HEK293 (cell line): ENCODE data around the gene FAAH.

ENCODE experiments used
- CTCF ChIA-PET: fragments of 350-600 bp; formaldehyde crosslinking; extraction: SDS; loops from one replicate; lab custom pipeline; 2021; ENCODE audit warnings: antibody characterized with exemption; lab: Yijun Ruan, JAX
- POLR2A ChIA-PET: fragments of 300-600 bp; formaldehyde crosslinking; extraction: SDS; loops from one replicate; lab custom pipeline; 2020; ENCODE audit warnings: antibody characterized with exemption, inconsistent platforms; lab: Yijun Ruan, JAX
- H3K27ac ChIP-seq: fragments of 200-500 bp; sonication (Bioruptor generic); 2 replicates; pipeline ENCODE4 v1.5.1; 2014; ENCODE audit warnings: low read depth, low read length, control low read depth, inconsistent platforms; ENCODE audit errors: extremely low read depth
- H3K36me3 ChIP-seq, 2 experiments: fragments of 200-500 bp in 1 of 2; sonication (Bioruptor generic) in 1 of 2; 1 replicate in 1 of 2; 2 replicates in 1 of 2; pipeline ENCODE4 v1.5.1; 2014 to 2017; ENCODE audit warnings: inconsistent platforms in 2 of 2, low read length in 2 of 2; ENCODE audit not compliant: control insufficient read depth in 2 of 2, insufficient read depth in 1 of 2
- H3K4me1 ChIP-seq: fragments of 200-500 bp; sonication (Bioruptor generic); 2 replicates; pipeline ENCODE4 v1.5.1; 2014; ENCODE audit warnings: mild to moderate bottlenecking, low read length, inconsistent platforms; ENCODE audit not compliant: control insufficient read depth, insufficient read depth
- H3K4me3 ChIP-seq: 2 replicates; pipeline ENCODE4 v1.5.1; 2011; ENCODE audit warnings: low read depth, mild to moderate bottlenecking, control low read depth, low read length, moderate library complexity
- H3K9me3 ChIP-seq: fragments of 200-500 bp; sonication (Bioruptor generic); 2 replicates; pipeline ENCODE4 v1.5.1; 2014; ENCODE audit warnings: low read depth, low read length, inconsistent platforms; ENCODE audit not compliant: control insufficient read depth, insufficient read depth
- BCL11A ChIP-seq: fragments of 450-650 bp; formaldehyde crosslinking; IDR thresholded peaks from 2 replicates; pipeline ENCODE4 v1.5.1; 2016; ENCODE audit warnings: low read depth, missing biosample characterization, missing genetic modification characterization
- HOXA7 ChIP-seq: sonication (generic); formaldehyde crosslinking; IDR thresholded peaks from 2 replicates; pipeline ENCODE4 v1.8.1; 2022; ENCODE audit warnings: missing genetic modification reagents, borderline replicate concordance
- KLF1 ChIP-seq: fragments of 450-650 bp; formaldehyde crosslinking; IDR thresholded peaks from 2 replicates; pipeline ENCODE4 v1.5.1; 2016; ENCODE audit warnings: missing biosample characterization, missing genetic modification characterization
- MYNN ChIP-seq: fragments of 450-650 bp; formaldehyde crosslinking; IDR thresholded peaks from 2 replicates; pipeline ENCODE4 v1.5.1; 2016; ENCODE audit warnings: missing biosample characterization, missing genetic modification characterization, borderline replicate concordance
- PRDM10 ChIP-seq: fragments of 450-650 bp; formaldehyde crosslinking; IDR thresholded peaks from 2 replicates; pipeline ENCODE4 v1.5.1; 2016; ENCODE audit warnings: missing biosample characterization, missing genetic modification characterization
- SCRT2 ChIP-seq: fragments of 450-650 bp; formaldehyde crosslinking; IDR thresholded peaks from 2 replicates; pipeline ENCODE4 v1.5.1; 2016; ENCODE audit warnings: missing biosample characterization, missing genetic modification characterization
- SP2 ChIP-seq: fragments of 450-650 bp; formaldehyde crosslinking; IDR thresholded peaks from 2 replicates; pipeline ENCODE4 v1.5.1; 2016; ENCODE audit warnings: missing biosample characterization, missing genetic modification characterization
- WT1 ChIP-seq: fragments of 450-650 bp; formaldehyde crosslinking; IDR thresholded peaks from 2 replicates; pipeline ENCODE4 v1.5.1; 2016; ENCODE audit warnings: missing biosample characterization, missing genetic modification characterization
- ZBTB48 ChIP-seq: fragments of 450-650 bp; formaldehyde crosslinking; IDR thresholded peaks from 2 replicates; pipeline ENCODE4 v1.5.1; 2016; ENCODE audit warnings: missing biosample characterization, missing genetic modification characterization
- ZEB2 ChIP-seq: fragments of 450-650 bp; formaldehyde crosslinking; IDR thresholded peaks from 2 replicates; pipeline ENCODE4 v1.5.1; 2016; ENCODE audit warnings: missing biosample characterization, missing genetic modification characterization
- ZNF114 ChIP-seq: fragments of 450-650 bp; formaldehyde crosslinking; IDR thresholded peaks from 2 replicates; pipeline ENCODE4 v1.5.0; 2017; ENCODE audit warnings: missing biosample characterization, missing genetic modification characterization
- ZNF157 ChIP-seq: fragments of 450-650 bp; formaldehyde crosslinking; IDR thresholded peaks from 2 replicates; pipeline ENCODE4 v1.5.1; 2016; ENCODE audit warnings: missing biosample characterization, missing genetic modification characterization
- ZNF416 ChIP-seq: fragments of 450-650 bp; formaldehyde crosslinking; IDR thresholded peaks from 2 replicates; pipeline ENCODE4 v1.5.1; 2016; ENCODE audit warnings: missing biosample characterization, missing genetic modification characterization
- ZNF792 ChIP-seq: fragments of 450-650 bp; formaldehyde crosslinking; IDR thresholded peaks from 2 replicates; pipeline ENCODE4 v1.5.1; 2016; ENCODE audit warnings: missing biosample characterization, missing genetic modification characterization
- TF ChIP-seq, protein P1 (sequence below): fragments of 450-650 bp; formaldehyde crosslinking; IDR thresholded peaks from 2 replicates; pipeline ENCODE4 v1.5.1; 2017; ENCODE audit warnings: missing biosample characterization, missing genetic modification characterization
- TF ChIP-seq, protein P2 (sequence below): fragments of 450-650 bp; formaldehyde crosslinking; conservative IDR thresholded peaks from 2 replicates; pipeline ENCODE4 v1.5.1; 2016; ENCODE audit warnings: low read depth, missing biosample characterization, missing genetic modification characterization
- TF ChIP-seq, protein P3 (sequence below): fragments of 450-650 bp; formaldehyde crosslinking; IDR thresholded peaks from 2 replicates; pipeline ENCODE4 v1.5.1; 2016; ENCODE audit warnings: missing biosample characterization, missing genetic modification characterization, borderline replicate concordance

Gene FAAH

DNA sequence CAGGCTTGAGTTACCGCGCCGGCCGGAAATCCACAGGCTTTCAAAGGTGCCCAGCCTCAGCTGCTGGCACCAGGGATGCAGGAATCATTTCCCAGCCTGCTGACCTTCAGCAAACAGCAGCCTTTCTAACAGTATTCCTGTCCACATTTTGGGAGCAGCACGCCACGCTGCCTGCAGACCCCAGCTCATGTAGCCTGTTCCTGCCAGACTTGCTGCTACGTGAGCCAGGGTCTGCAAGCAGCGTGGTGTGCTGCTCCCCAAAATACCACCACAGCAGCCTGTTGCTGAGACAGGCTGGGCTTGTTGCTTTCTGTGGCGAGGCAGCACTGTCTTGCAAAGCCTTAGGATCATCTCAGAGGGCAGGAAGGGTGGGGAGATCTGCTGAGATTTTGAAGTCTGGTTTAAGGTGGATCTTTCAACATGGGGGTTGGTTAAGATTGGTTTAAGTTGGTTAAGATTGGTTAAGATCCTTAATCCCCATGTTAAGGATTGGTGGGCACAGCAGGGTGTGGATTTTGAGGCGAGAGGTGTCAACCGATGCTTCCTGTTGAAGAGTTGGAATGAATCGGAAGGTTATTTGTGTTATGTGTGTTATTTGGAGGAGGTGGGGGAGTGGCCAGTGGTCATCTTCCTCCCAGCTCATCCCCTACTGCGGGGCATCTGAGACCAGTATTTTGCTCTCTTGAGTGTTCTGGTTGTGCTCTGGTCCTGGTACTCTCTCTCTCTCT is 12.9 kb downstream of the FAAH start:
- POLR2A ChIA-PET = no interaction called here
- no peak for TF ChIP-seq KLF1
- TF ChIP-seq SCRT2 (tag by site-specific recombination) = peak; percentile 72
- no peaks in the 10 kb centered on the region for H3K36me3 ChIP-seq

DNA sequence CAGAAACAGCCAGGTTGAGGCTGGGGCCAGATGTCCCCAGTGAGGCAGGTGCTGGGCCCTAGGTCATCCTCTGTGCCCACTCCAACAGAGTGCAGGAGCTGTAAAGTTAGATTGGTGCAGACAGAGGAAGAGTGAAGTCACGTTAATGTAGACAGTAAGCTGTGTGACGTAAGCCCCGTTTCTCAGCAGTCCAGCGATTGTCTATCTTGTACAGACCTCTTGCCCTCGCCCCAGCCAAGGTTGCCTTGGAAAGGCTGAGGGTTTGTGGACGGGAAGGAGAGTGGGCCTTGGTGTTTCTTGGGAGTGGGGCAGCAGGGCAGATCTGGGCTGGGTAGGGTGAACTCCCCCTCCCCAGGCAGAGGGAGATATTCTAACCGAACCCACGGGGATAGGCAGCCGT is 13.5 kb downstream of the FAAH start:
- Histone ChIP-seq H3K4me3 (no peak overlapping the region), H3K27ac (no peak overlapping the region), H3K9me3 (no peaks in the 10 kb centered on the region), H3K4me1 (no peaks in the 10 kb centered on the region), H3K36me3 (no peaks in the 10 kb centered on the region)
- ChIA-PET POLR2A (no interaction called here), CTCF (interaction anchor here (0.6 to 5.2 kb wide), 4 partner anchors 57 to 121 kb away, joined by 3 to 26 read pairs (median 6); no protein-coding TSS in a partner anchor)
- TF ChIP-seq MYNN (tag by site-specific recombination) (no peak), ZNF792 (no peak), HOXA7 (CRISPR knock-in tag) (no peak), WT1 (tag by site-specific recombination) (no peak), SP2 (tag by site-specific recombination) (no peak), PRDM10 (tag by site-specific recombination) (no peak), BCL11A (tag by site-specific recombination) (no peak), ZEB2 (tag by site-specific recombination) (no peak), ZNF157 (no peak), ZBTB48 (tag by site-specific recombination) (no peak), ZNF114 (tag by site-specific recombination) (no peak), ZNF416 (no peak)
- TF ChIP-seq, protein P1, sequence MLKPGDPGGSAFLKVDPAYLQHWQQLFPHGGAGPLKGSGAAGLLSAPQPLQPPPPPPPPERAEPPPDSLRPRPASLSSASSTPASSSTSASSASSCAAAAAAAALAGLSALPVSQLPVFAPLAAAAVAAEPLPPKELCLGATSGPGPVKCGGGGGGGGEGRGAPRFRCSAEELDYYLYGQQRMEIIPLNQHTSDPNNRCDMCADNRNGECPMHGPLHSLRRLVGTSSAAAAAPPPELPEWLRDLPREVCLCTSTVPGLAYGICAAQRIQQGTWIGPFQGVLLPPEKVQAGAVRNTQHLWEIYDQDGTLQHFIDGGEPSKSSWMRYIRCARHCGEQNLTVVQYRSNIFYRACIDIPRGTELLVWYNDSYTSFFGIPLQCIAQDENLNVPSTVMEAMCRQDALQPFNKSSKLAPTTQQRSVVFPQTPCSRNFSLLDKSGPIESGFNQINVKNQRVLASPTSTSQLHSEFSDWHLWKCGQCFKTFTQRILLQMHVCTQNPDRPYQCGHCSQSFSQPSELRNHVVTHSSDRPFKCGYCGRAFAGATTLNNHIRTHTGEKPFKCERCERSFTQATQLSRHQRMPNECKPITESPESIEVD = no peak
- TF ChIP-seq, protein P2, sequence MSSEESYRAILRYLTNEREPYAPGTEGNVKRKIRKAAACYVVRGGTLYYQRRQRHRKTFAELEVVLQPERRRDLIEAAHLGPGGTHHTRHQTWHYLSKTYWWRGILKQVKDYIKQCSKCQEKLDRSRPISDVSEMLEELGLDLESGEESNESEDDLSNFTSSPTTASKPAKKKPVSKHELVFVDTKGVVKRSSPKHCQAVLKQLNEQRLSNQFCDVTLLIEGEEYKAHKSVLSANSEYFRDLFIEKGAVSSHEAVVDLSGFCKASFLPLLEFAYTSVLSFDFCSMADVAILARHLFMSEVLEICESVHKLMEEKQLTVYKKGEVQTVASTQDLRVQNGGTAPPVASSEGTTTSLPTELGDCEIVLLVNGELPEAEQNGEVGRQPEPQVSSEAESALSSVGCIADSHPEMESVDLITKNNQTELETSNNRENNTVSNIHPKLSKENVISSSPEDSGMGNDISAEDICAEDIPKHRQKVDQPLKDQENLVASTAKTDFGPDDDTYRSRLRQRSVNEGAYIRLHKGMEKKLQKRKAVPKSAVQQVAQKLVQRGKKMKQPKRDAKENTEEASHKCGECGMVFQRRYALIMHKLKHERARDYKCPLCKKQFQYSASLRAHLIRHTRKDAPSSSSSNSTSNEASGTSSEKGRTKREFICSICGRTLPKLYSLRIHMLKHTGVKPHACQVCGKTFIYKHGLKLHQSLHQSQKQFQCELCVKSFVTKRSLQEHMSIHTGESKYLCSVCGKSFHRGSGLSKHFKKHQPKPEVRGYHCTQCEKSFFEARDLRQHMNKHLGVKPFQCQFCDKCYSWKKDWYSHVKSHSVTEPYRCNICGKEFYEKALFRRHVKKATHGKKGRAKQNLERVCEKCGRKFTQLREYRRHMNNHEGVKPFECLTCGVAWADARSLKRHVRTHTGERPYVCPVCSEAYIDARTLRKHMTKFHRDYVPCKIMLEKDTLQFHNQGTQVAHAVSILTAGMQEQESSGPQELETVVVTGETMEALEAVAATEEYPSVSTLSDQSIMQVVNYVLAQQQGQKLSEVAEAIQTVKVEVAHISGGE = no peak
- TF ChIP-seq, protein P3, sequence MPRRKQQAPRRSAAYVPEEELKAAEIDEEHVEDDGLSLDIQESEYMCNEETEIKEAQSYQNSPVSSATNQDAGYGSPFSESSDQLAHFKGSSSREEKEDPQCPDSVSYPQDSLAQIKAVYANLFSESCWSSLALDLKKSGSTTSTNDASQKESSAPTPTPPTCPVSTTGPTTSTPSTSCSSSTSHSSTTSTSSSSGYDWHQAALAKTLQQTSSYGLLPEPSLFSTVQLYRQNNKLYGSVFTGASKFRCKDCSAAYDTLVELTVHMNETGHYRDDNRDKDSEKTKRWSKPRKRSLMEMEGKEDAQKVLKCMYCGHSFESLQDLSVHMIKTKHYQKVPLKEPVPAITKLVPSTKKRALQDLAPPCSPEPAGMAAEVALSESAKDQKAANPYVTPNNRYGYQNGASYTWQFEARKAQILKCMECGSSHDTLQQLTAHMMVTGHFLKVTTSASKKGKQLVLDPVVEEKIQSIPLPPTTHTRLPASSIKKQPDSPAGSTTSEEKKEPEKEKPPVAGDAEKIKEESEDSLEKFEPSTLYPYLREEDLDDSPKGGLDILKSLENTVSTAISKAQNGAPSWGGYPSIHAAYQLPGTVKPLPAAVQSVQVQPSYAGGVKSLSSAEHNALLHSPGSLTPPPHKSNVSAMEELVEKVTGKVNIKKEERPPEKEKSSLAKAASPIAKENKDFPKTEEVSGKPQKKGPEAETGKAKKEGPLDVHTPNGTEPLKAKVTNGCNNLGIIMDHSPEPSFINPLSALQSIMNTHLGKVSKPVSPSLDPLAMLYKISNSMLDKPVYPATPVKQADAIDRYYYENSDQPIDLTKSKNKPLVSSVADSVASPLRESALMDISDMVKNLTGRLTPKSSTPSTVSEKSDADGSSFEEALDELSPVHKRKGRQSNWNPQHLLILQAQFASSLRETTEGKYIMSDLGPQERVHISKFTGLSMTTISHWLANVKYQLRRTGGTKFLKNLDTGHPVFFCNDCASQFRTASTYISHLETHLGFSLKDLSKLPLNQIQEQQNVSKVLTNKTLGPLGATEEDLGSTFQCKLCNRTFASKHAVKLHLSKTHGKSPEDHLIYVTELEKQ = no peak

More for the DNA sequence above, 12.9 kb downstream of the FAAH start:
- Histone ChIP-seq H3K4me3 (no peak overlapping the region), H3K27ac (no peak overlapping the region), H3K9me3 (no peaks in the 10 kb centered on the region), H3K4me1 (no peaks in the 10 kb centered on the region)
- CTCF ChIA-PET = interaction anchor here (0.6 to 5.2 kb wide), 12 partner anchors 12 to 322 kb away, joined by 3 to 26 read pairs (median 4); no protein-coding TSS in a partner anchor
